GM23338 (cell line): Measurements from ENCODE around the gene DPT. TPM values are rescaled to one million over a fixed set of nuclear protein-coding genes. Genes with fewer than 3 reads are reported as not detected.

Experiments
- ATAC-seq: fragments of 200-7000 bp; cut with Tn5 transposase; 3 replicates; pipeline ENCODE4 v1.9.1; 2020
- DNase-seq: peaks from one replicate; pipeline ENCODE4 v3.0.0-alpha.2; 2015; ENCODE audit warnings: low spot score
- H2AFZ ChIP-seq: fragments of 200-600 bp; sonication (generic); 2 replicates; pipeline ENCODE4 v1.8.0; 2016; ENCODE audit warnings: antibody characterized with exemption, mild to moderate bottlenecking, moderate library complexity
- H3F3A ChIP-seq: fragments of 200-600 bp; sonication (generic); replicated peaks from 2 replicates; pipeline ENCODE4 v1.8.0; 2017; ENCODE audit warnings: antibody characterized with exemption, mixed run types, low read depth
- H3K27ac ChIP-seq: fragments of 200-600 bp; sonication (generic); 2 replicates; pipeline ENCODE4 v1.6.1; 2016; ENCODE audit warnings: low read depth
- H3K27me3 ChIP-seq: fragments of 200-600 bp; sonication (generic); 2 replicates; pipeline ENCODE4 v1.8.0; 2016; ENCODE audit warnings: mild to moderate bottlenecking, mixed run types, moderate library complexity; ENCODE audit not compliant: insufficient read depth
- H3K36me3 ChIP-seq: fragments of 200-600 bp; sonication (generic); 2 replicates; pipeline ENCODE4 v1.8.0; 2016; ENCODE audit warnings: mild to moderate bottlenecking; ENCODE audit not compliant: insufficient read depth
- H3K4me1 ChIP-seq: fragments of 200-600 bp; sonication (generic); 2 replicates; pipeline ENCODE4 v1.8.0; 2016; ENCODE audit warnings: mild to moderate bottlenecking, moderate library complexity; ENCODE audit not compliant: insufficient read depth
- H3K4me2 ChIP-seq: fragments of 200-600 bp; sonication (generic); 2 replicates; pipeline ENCODE4 v1.7.1; 2017; ENCODE audit warnings: mixed run types
- H3K4me3 ChIP-seq: fragments of 200-600 bp; sonication (generic); 2 replicates; pipeline ENCODE4 v1.6.1; 2016; ENCODE audit warnings: mixed run types
- H3K79me2 ChIP-seq: fragments of 200-600 bp; sonication (generic); replicated peaks from 2 replicates; pipeline ENCODE4 v1.8.0; 2017; ENCODE audit warnings: mild to moderate bottlenecking; ENCODE audit not compliant: insufficient read depth
- H3K9me2 ChIP-seq: fragments of 200-600 bp; sonication (generic); 2 replicates; pipeline ENCODE4 v1.8.0; 2017; ENCODE audit not compliant: insufficient read depth
- H4K20me1 ChIP-seq: fragments of 200-600 bp; sonication (generic); replicated peaks from 2 replicates; pipeline ENCODE4 v1.8.0; 2017; ENCODE audit warnings: mild to moderate bottlenecking; ENCODE audit not compliant: insufficient read depth
- H3K27ac Mint-ChIP-seq: 2 replicates; pipeline ENCODE4 v1.8.0; 2020; ENCODE audit warnings: inconsistent platforms, mild to moderate bottlenecking, moderate library complexity, mixed read lengths
- H3K27me3 Mint-ChIP-seq: 3 replicates; pipeline ENCODE4 v1.8.0; 2022; ENCODE audit warnings: low read depth, mild to moderate bottlenecking, moderate library complexity, mixed read lengths, inconsistent platforms; ENCODE audit not compliant: insufficient read depth, poor library complexity
- H3K36me3 Mint-ChIP-seq: 3 replicates; pipeline ENCODE4 v1.8.0; 2021; ENCODE audit warnings: low read depth, mild to moderate bottlenecking, inconsistent platforms, moderate library complexity, mixed read lengths
- H3K4me1 Mint-ChIP-seq: 3 replicates; pipeline ENCODE4 v1.8.0; 2020; ENCODE audit warnings: mild to moderate bottlenecking, inconsistent platforms, mixed read lengths
- H3K4me3 Mint-ChIP-seq: 3 replicates; pipeline ENCODE4 v1.8.0; 2021; ENCODE audit warnings: moderate library complexity, mild to moderate bottlenecking, inconsistent platforms, mixed read lengths
- H3K9me3 Mint-ChIP-seq: 3 replicates; pipeline ENCODE4 v1.8.0; 2020; ENCODE audit warnings: moderate library complexity, mild to moderate bottlenecking, inconsistent platforms, mixed read lengths
- CREB1 ChIP-seq: fragments of 250-450 bp; sonication (Bioruptor Pico); IDR thresholded peaks from 2 replicates; pipeline ENCODE4 v1.5.0; 2020; ENCODE audit warnings: low read depth, mild to moderate bottlenecking, moderate library complexity
- ETS1 ChIP-seq: IDR thresholded peaks from 2 replicates; pipeline ENCODE4 v1.6.1; 2016; ENCODE audit warnings: antibody characterized with exemption
- EZH2 ChIP-seq: fragments of 200-600 bp; sonication (generic); IDR thresholded peaks from one replicate; pipeline ENCODE4 v1.8.0; 2017; ENCODE audit warnings: antibody characterized with exemption, mild to moderate bottlenecking, low read depth; ENCODE audit not compliant: unreplicated experiment
- EZH2phosphoT487 ChIP-seq: fragments of 200-600 bp; sonication (generic); IDR thresholded peaks from one replicate; pipeline ENCODE4 v1.8.1; 2018; ENCODE audit warnings: antibody characterized with exemption; ENCODE audit not compliant: unreplicated experiment
- JUNB ChIP-seq: IDR thresholded peaks from one replicate; pipeline ENCODE4 v1.6.1; 2016; ENCODE audit warnings: antibody characterized with exemption; ENCODE audit not compliant: unreplicated experiment
- NANOG ChIP-seq: IDR thresholded peaks from 2 replicates; pipeline ENCODE4 v1.6.1; 2016; ENCODE audit warnings: antibody characterized with exemption, borderline replicate concordance
- POLR2AphosphoS5 ChIP-seq: IDR thresholded peaks from 2 replicates; pipeline ENCODE4 v1.6.1; 2016; ENCODE audit warnings: antibody characterized with exemption, low read depth
- REST ChIP-seq: IDR thresholded peaks from one replicate; pipeline ENCODE4 v1.6.1; 2018; ENCODE audit warnings: antibody characterized with exemption; ENCODE audit not compliant: unreplicated experiment
- STAT1 ChIP-seq: IDR thresholded peaks from one replicate; pipeline ENCODE4 v1.6.1; 2016; ENCODE audit warnings: antibody characterized with exemption; ENCODE audit not compliant: unreplicated experiment
- ZNF114 ChIP-seq: fragments of 250-450 bp; sonication (Bioruptor Pico); IDR thresholded peaks from 2 replicates; pipeline ENCODE4 v1.5.0; 2020; ENCODE audit warnings: mild to moderate bottlenecking, moderate library complexity
- ZNF331 ChIP-seq: fragments of 250-450 bp; sonication (Bioruptor Pico); IDR thresholded peaks from 2 replicates; pipeline ENCODE4 v1.5.0; 2020; ENCODE audit warnings: low read depth, mild to moderate bottlenecking, moderate library complexity
- ZNF462 ChIP-seq: fragments of 250-450 bp; sonication (Bioruptor Pico); IDR thresholded peaks from 2 replicates; pipeline ENCODE4 v1.5.0; 2020; ENCODE audit warnings: mild to moderate bottlenecking, moderate library complexity
- polyA plus RNA-seq: library from polyadenylated mRNA; unstranded; fragments of >200 nt; fragmentation: Nextera tagmentation; extraction: Ambion mirVana; gene quantifications from 2 replicates; pipeline ENCODE4 v1.2.1, GENCODE V29; 2016
- total RNA-seq: library from RNA; depleted of rRNA; stranded (reverse); fragments of >200 nt; shearing (Covaris generic); gene quantifications from 2 replicates; pipeline ENCODE4 v1.2.3, GENCODE V29; 2014

The DPT gene
- total and polyA plus RNA-seq, 2 experiments from 2014 or later, result not detected

- TF ChIP-seq ZNF462 (CRISPR knock-in tag) (no peak), STAT1 (no peak), POLR2AphosphoS5 (no peak)
Measured at GRCh38 chr1:168691541-168691940, 37.5 kb downstream of the DPT start (continued).

GRCh38 chr1:168689726-168690602 is 39.0 kb downstream of the DPT start:
- Mint-ChIP-seq H3K4me1 (peaks cover 5% of the 10 kb centered on the region), H3K36me3 (no peaks in the 10 kb centered on the region), H3K27ac (no peak overlapping the region), H3K4me3 (no peak overlapping the region), H3K9me3 (no peaks in the 10 kb centered on the region), H3K27me3 (peaks cover 6% of the 10 kb centered on the region)
- no peaks in the 10 kb centered on the region for H3K27me3 ChIP-seq
- no peaks in the 10 kb centered on the region for H3K79me2 ChIP-seq
- no peak overlapping the region for H3K27ac ChIP-seq
- 0 out of 2 replicates have a peak, but pooled peaks cover 2% of the 10 kb centered on the region for H3K9me2 ChIP-seq
- H3K36me3 ChIP-seq, result no peaks in the 10 kb centered on the region
- no peak overlapping the region for H3K4me2 ChIP-seq
- ATAC-seq (no peak), DNase-seq (no peak)
- peak overlapping the region; percentile 10; the same call in 1 of the 2 replicates for H2AFZ ChIP-seq
- no peak overlapping the region for H3K4me3 ChIP-seq
- H3K4me1 ChIP-seq, result no peaks in the 10 kb centered on the region
- H4K20me1 ChIP-seq, result no peaks in the 10 kb centered on the region
- H3F3A ChIP-seq, result no peaks in the 10 kb centered on the region
- TF ChIP-seq POLR2AphosphoS5, result no peak
- TF ChIP-seq REST, result no peak
- no peak for TF ChIP-seq EZH2
- TF ChIP-seq EZH2phosphoT487, result no peak
- TF ChIP-seq ZNF331, result no peak
- no peak for TF ChIP-seq STAT1
- no peak for TF ChIP-seq NANOG
- no peak for TF ChIP-seq CREB1 (CRISPR knock-in tag)
- no peak for TF ChIP-seq ETS1
- no peak for TF ChIP-seq ZNF114 (CRISPR knock-in tag)
- no peak for TF ChIP-seq JUNB
